ENCODE data around the gene CES2.

Gene CES2

GRCh38 chr16:66902648-66903543, 32.4 kb upstream of the CES2 start:
- DNase-seq = no peak

GRCh38 chr16:66903544-66904427, 31.5 kb upstream of the CES2 start:
- DNase-seq = no peak

- DNase-seq = no peak
These were observed 30.9 kb upstream of the CES2 start for GRCh38 chr16:66904428-66904845.

GRCh38 chr16:66904846-66905632, 30.3 kb upstream of the CES2 start:
- DNase-seq = no peak

- DNase-seq = no peak
These were observed 29.4 kb upstream of the CES2 start for GRCh38 chr16:66905633-66906539.

- DNase-seq = no peak
These were observed 28.1 kb upstream of the CES2 start for GRCh38 chr16:66906916-66907836.

GRCh38 chr16:66908116-66908515, 27.2 kb upstream of the CES2 start:
- DNase-seq = no peak

- no peak for DNase-seq
These were observed 26.4 kb upstream of the CES2 start for GRCh38 chr16:66908762-66909559.

GRCh38 chr16:66910175-66910940, 25.0 kb upstream of the CES2 start:
- DNase-seq = no peak

- DNase-seq = no peak
These were observed 24.2 kb upstream of the CES2 start for GRCh38 chr16:66911112-66911511.

- no peak for DNase-seq
These were observed 23.5 kb upstream of the CES2 start for GRCh38 chr16:66911801-66912200.

GRCh38 chr16:66913081-66913480, 22.2 kb upstream of the CES2 start:
- no peak for DNase-seq

- no peak for DNase-seq
These were observed 21.6 kb upstream of the CES2 start for GRCh38 chr16:66913711-66914110.

- no peak for DNase-seq
These were observed 20.8 kb upstream of the CES2 start for GRCh38 chr16:66914541-66914940.

GRCh38 chr16:66915041-66915440, 20.3 kb upstream of the CES2 start:
- no peak for DNase-seq

- no peak for DNase-seq
These were observed 18.8 kb upstream of the CES2 start for GRCh38 chr16:66916518-66916917.

- DNase-seq = no peak
These were observed 17.6 kb upstream of the CES2 start for GRCh38 chr16:66917741-66918140.

GRCh38 chr16:66918355-66918754, 17.0 kb upstream of the CES2 start:
- no peak for DNase-seq
